Measurements from ENCODE around the gene SPPL2B.

SPPL2B gene

GRCh38 chr19:2350656-2351055 is 22.2 kb downstream of the SPPL2B start:
- no peak for TF ChIP-seq CTCF (conservative IDR thresholded peaks at IDR 0.05)
- no peak overlapping the region for H3K27ac ChIP-seq

GRCh38 chr19:2351591-2351990 is 23.1 kb downstream of the SPPL2B start:
- TF ChIP-seq CTCF (conservative IDR thresholded peaks at IDR 0.05), result no peak
- H3K27ac ChIP-seq, result no peak overlapping the region

GRCh38 chr19:2352121-2352520 is 23.6 kb downstream of the SPPL2B start:
- no peak for TF ChIP-seq CTCF (conservative IDR thresholded peaks at IDR 0.05)
- H3K27ac ChIP-seq, result no peak overlapping the region

- no peak for TF ChIP-seq CTCF (conservative IDR thresholded peaks at IDR 0.05)
Observed at GRCh38 chr19:2353159-2353886, 24.8 kb downstream of the SPPL2B start.

GRCh38 chr19:2353887-2354592 is 25.6 kb downstream of the SPPL2B start:
- TF ChIP-seq CTCF (conservative IDR thresholded peaks at IDR 0.05), result no peak
- H3K27ac ChIP-seq, result no peak overlapping the region

More at GRCh38 chr19:2353159-2353886, 24.8 kb downstream of the SPPL2B start:
- H3K27ac ChIP-seq, result no peak overlapping the region

GRCh38 chr19:2354670-2355069 is 26.2 kb downstream of the SPPL2B start:
- H3K27ac ChIP-seq, result no peak overlapping the region
- TF ChIP-seq CTCF (conservative IDR thresholded peaks at IDR 0.05), result no peak

- no peak overlapping the region for H3K27ac ChIP-seq
- TF ChIP-seq CTCF (conservative IDR thresholded peaks at IDR 0.05), result no peak
Observed at GRCh38 chr19:2355168-2356035, 26.9 kb downstream of the SPPL2B start.

All from VCaP (cell line).